Measurements from ENCODE around the gene SNX8. TPM values are rescaled to one million over a fixed set of nuclear protein-coding genes. Genes with fewer than 3 reads are reported as not detected.

The SNX8 gene
- total RNA-seq, 1 donor from 2014 or later = 8.3 TPM

DNA sequence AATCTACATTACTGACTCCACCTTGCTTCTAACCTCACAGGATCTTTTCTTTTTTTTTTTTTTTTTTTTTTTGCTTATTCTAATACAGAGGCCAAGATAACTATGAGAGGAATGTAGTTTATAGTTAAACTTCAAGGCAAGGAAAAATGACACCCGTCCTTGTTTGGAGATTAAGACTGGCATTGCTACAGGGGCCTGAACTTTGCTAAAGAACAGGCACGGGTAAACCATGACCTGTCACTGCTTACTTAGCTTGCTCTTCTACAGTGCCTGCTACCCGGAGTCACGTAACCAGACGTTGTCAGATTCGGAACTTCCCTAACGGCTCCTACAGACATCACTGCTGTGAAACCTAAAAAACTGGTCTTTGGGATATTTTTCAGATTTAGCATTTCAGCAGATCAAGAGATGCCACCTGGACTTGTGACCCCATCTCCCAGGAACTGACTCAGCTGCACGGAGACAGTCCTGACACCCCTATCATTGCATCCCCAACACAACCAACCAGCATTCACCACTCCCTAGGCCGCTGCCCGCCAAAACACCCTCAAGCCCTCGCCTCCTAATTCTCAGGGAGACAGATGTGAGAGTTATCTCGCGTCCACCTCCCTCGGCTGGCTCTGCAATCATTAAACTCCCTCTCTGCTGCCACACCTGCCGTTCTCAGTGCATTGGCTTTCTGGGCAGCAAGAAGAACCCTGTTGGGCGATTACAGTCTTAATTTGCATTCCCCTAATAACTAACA, 109.0 kb downstream of the SNX8 start:
- no peaks in the 10 kb centered on the region for H3K4me1 ChIP-seq
- no peak overlapping the region for H3K27ac ChIP-seq
- H3K27me3 ChIP-seq = no peaks in the 10 kb centered on the region
- H3K36me3 ChIP-seq = peaks cover 0 to 6% of the 10 kb centered on the region in 2 donors
- TF ChIP-seq POLR2AphosphoS5 (IDR thresholded peaks at IDR 0.05; ENCODE audit: insufficient read depth in 1 of 2, low read depth in 1 of 2) (no peak), POLR2A (IDR thresholded peaks at IDR 0.05) (no peak)
- TF ChIP-seq, protein P1, sequence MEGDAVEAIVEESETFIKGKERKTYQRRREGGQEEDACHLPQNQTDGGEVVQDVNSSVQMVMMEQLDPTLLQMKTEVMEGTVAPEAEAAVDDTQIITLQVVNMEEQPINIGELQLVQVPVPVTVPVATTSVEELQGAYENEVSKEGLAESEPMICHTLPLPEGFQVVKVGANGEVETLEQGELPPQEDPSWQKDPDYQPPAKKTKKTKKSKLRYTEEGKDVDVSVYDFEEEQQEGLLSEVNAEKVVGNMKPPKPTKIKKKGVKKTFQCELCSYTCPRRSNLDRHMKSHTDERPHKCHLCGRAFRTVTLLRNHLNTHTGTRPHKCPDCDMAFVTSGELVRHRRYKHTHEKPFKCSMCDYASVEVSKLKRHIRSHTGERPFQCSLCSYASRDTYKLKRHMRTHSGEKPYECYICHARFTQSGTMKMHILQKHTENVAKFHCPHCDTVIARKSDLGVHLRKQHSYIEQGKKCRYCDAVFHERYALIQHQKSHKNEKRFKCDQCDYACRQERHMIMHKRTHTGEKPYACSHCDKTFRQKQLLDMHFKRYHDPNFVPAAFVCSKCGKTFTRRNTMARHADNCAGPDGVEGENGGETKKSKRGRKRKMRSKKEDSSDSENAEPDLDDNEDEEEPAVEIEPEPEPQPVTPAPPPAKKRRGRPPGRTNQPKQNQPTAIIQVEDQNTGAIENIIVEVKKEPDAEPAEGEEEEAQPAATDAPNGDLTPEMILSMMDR (IDR thresholded peaks at IDR 0.05) = no peak
- DNase-seq (ENCODE audit: extremely low spot score in 2 of 2) = no peak
- H3K9me3 ChIP-seq = no peaks in the 10 kb centered on the region
- intact Hi-C loops (cut with DNase I) = no loop called here
- H3K4me3 ChIP-seq = no peak overlapping the region

DNA sequence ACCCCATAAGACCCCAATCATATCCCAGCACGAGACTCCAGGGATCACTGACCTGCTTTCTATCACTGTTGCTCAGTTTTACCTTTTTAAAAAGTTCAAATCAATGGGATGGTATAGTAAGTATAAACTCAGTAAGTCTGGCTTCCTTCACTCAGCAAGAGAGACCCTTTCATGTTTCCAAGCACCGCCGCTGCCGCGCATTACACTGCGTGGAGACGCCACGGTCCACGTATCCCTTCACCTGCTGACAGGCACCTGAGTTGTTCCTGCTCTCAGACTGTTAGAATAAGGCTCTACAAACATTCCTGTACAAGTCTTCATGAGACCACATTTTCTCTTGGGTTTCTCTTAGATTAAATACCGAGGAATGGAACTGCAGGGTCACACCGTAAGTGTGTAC, 109.8 kb downstream of the SNX8 start:
- H3K27ac ChIP-seq = no peak overlapping the region
- intact Hi-C loops (cut with DNase I) = no loop called here
- H3K9me3 ChIP-seq = no peaks in the 10 kb centered on the region
- no peaks in the 10 kb centered on the region for H3K27me3 ChIP-seq
- no peaks in the 10 kb centered on the region for H3K4me1 ChIP-seq
- H3K36me3 ChIP-seq = peaks cover 0 to 13% of the 10 kb centered on the region in 2 donors
- no peak overlapping the region for H3K4me3 ChIP-seq
- DNase-seq (ENCODE audit: extremely low spot score in 2 of 2) = no peak
- no peak for TF ChIP-seq POLR2AphosphoS5 (IDR thresholded peaks at IDR 0.05; ENCODE audit: insufficient read depth in 1 of 2, low read depth in 1 of 2)
- TF ChIP-seq, protein P1 (IDR thresholded peaks at IDR 0.05) = no peak
- TF ChIP-seq POLR2A (IDR thresholded peaks at IDR 0.05) = no peak

DNA sequence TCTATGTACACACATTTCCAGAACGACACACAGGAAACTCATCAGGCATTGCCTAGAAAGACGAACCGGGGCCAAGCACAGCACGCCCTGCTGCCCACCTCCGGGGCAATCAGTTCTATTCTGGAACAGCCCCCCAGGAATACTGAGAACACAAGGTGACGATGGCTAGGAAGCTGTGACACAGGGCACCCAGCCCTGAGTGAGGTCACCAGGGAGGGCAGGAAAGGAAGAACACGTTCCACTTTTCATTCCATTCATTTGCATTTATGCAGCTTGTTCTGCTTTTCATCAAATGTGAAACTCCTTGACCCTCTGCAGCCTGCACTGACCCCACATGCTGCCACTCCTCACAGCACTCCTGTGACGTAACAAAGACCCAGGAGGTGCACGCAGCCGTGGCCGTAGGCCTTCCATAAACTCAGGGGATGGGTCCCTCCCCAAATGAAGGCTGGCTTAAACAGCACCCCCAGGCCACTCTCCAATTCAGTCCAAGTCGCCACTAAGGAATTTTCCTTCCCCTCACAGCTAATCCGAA, 110.4 kb downstream of the SNX8 start:
- peak in 1 of 2 donors; percentile 28 for TF ChIP-seq POLR2AphosphoS5 (IDR thresholded peaks at IDR 0.05; ENCODE audit: insufficient read depth in 1 of 2, low read depth in 1 of 2)
- TF ChIP-seq, protein P1 (IDR thresholded peaks at IDR 0.05) = no peak
- H3K36me3 ChIP-seq = peaks cover 0 to 18% of the 10 kb centered on the region in 2 donors
- intact Hi-C loops (cut with DNase I) = no loop called here

DNA sequence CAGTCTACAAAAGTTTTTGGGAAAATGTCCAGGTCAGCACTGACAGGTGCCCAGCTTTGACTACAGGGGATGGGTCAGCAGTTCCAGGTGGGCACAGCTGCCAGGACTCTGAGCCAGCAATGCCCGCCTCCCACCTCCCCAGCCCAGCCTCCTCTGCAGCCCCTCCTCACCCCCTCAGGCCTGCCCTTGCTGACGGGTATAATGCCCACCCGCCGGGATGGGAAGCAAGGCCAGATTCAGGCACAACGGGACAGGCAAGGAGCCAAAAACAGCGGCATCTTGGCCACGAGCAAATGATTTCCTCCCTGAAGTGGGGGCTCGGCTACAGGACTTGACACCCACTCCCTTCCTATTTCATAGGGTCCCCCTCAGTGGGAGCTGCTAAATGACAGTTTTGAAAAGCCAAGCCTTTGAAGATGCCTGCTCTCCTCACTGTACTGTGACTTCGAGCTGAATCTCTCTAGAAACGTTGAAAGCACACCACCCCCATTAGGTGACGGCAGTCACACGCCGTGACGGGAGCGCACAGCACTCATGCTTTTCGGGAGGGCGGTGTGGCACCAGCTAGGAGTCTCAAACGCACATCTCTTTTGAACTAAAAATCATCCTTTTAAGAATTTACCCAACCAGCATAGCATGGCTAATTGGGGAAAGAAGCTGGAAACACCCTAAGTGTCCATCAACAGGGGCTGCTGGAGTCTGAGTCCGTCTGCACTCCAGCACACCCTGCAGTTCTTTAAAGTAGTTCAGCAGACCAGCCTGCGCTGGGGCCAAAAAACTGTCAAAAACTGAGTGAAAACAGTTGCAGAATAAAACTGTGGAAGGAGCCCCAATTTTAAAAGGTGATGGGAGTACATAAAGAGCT, 111.1 kb downstream of the SNX8 start:
- H3K27me3 ChIP-seq = no peaks in the 10 kb centered on the region
- no peak for DNase-seq (ENCODE audit: extremely low spot score in 2 of 2)
- H3K36me3 ChIP-seq = peaks cover 0 to 18% of the 10 kb centered on the region in 2 donors
- no peak overlapping the region for H3K4me3 ChIP-seq
- H3K9me3 ChIP-seq = no peaks in the 10 kb centered on the region
- no peak overlapping the region for H3K27ac ChIP-seq
- H3K4me1 ChIP-seq = no peaks in the 10 kb centered on the region
- intact Hi-C loops (cut with DNase I) = no loop called here
- TF ChIP-seq POLR2A (IDR thresholded peaks at IDR 0.05) (no peak), POLR2AphosphoS5 (IDR thresholded peaks at IDR 0.05; ENCODE audit: insufficient read depth in 1 of 2, low read depth in 1 of 2) (no peak)
- TF ChIP-seq, protein P1 (IDR thresholded peaks at IDR 0.05) = no peak

More for the DNA sequence above, 110.4 kb downstream of the SNX8 start:
- Histone ChIP-seq H3K4me3 (no peak overlapping the region), H3K27ac (no peak overlapping the region), H3K27me3 (no peaks in the 10 kb centered on the region), H3K4me1 (no peaks in the 10 kb centered on the region), H3K9me3 (no peaks in the 10 kb centered on the region)
- DNase-seq (ENCODE audit: extremely low spot score in 2 of 2) = no peak

All from vagina (tissue), 2 donors.